AG04449 (cell line): Measurements from ENCODE around the gene ERBB4.

ENCODE experiments used
- CTCF ChIA-PET: fragments of 350-600 bp; formaldehyde crosslinking; extraction: SDS; loops from one replicate; lab custom pipeline; 2021; ENCODE audit warnings: antibody characterized with exemption; lab: Yijun Ruan, JAX
- POLR2A ChIA-PET: fragments of 400-600, 350-600 bp; formaldehyde crosslinking; extraction: SDS; loops from one replicate; lab custom pipeline; 2020; ENCODE audit warnings: antibody characterized with exemption, inconsistent platforms; lab: Yijun Ruan, JAX
- DNase-seq: peaks from one replicate; pipeline ENCODE4 v3.0.0-alpha.2; 2010; ENCODE audit warnings: low read depth, low spot score
- H3K4me3 ChIP-seq: 2 replicates; pipeline ENCODE4 v1.5.1; 2011; ENCODE audit warnings: low read depth, mild to moderate bottlenecking, control low read depth, low read length
- CTCF ChIP-seq: IDR thresholded peaks from one replicate; pipeline ENCODE4 v1.5.1; 2011; ENCODE audit warnings: mild to moderate bottlenecking, moderate library complexity, low read length, control low read depth, inconsistent platforms; ENCODE audit not compliant: insufficient read depth; ENCODE audit errors: missing control alignments

Gene ERBB4

GRCh38 chr2:211976076-211976475, 562.5 kb downstream of the ERBB4 start:
- TF ChIP-seq CTCF = no peak
- no peak for DNase-seq
- H3K4me3 ChIP-seq = no peak overlapping the region
- ChIA-PET POLR2A (no interaction called here), CTCF (no interaction called here)

GRCh38 chr2:211967234-211967633, 571.4 kb downstream of the ERBB4 start:
- no peak overlapping the region for H3K4me3 ChIP-seq
- ChIA-PET CTCF (no interaction called here), POLR2A (no interaction called here)
- DNase-seq = no peak
- TF ChIP-seq CTCF = no peak

- ChIA-PET CTCF (no interaction called here), POLR2A (no interaction called here)
- H3K4me3 ChIP-seq = no peak overlapping the region
- no peak for TF ChIP-seq CTCF
- no peak for DNase-seq
Measured at GRCh38 chr2:211963969-211964368, 574.6 kb downstream of the ERBB4 start.

GRCh38 chr2:211957799-211958198, 580.8 kb downstream of the ERBB4 start:
- ChIA-PET POLR2A (no interaction called here), CTCF (no interaction called here)
- no peak for DNase-seq
- no peak overlapping the region for H3K4me3 ChIP-seq
- no peak for TF ChIP-seq CTCF

- ChIA-PET POLR2A (no interaction called here), CTCF (no interaction called here)
- DNase-seq = no peak
- no peak overlapping the region for H3K4me3 ChIP-seq
- no peak for TF ChIP-seq CTCF
Measured at GRCh38 chr2:211955648-211956047, 583.0 kb downstream of the ERBB4 start.

GRCh38 chr2:211948932-211949331, 589.7 kb downstream of the ERBB4 start:
- POLR2A ChIA-PET = no interaction called here
- CTCF ChIA-PET = no interaction called here
- no peak for DNase-seq
- H3K4me3 ChIP-seq = no peak overlapping the region
- TF ChIP-seq CTCF = no peak
